Stimulated activated CD4-positive, alpha-beta T cell treated with anti-CD3 and anti-CD28 coated beads, TNF-alpha, amount 100 ng/mL, for 4 hours (primary cell): ENCODE measurements around the gene ATP11A.

Experiments used
- DNase-seq, 3 experiments: peaks; one replicate each; pipeline ENCODE4 v3.0.0-alpha.2; 2020; ENCODE audit warnings: low read depth in 3 of 3

Gene ATP11A

GRCh38 chr13:112723771-112724170 lies 33.9 kb downstream of the ATP11A start:
- no peak for DNase-seq

GRCh38 chr13:112724788-112725345 lies 35.0 kb downstream of the ATP11A start:
- no peak for DNase-seq

- DNase-seq: no peak
These were observed 35.6 kb downstream of the ATP11A start for GRCh38 chr13:112725346-112726015.

GRCh38 chr13:112726016-112726767 lies 36.4 kb downstream of the ATP11A start:
- no peak for DNase-seq

- DNase-seq: no peak
These were observed 37.7 kb downstream of the ATP11A start for GRCh38 chr13:112727581-112727980.

GRCh38 chr13:112728375-112729126 lies 38.7 kb downstream of the ATP11A start:
- no peak for DNase-seq

GRCh38 chr13:112729408-112729807 lies 39.6 kb downstream of the ATP11A start:
- DNase-seq: no peak

- DNase-seq: no peak
These were observed 40.4 kb downstream of the ATP11A start for GRCh38 chr13:112730157-112730671.

GRCh38 chr13:112731667-112732616 lies 42.1 kb downstream of the ATP11A start:
- DNase-seq: no peak

GRCh38 chr13:112732679-112733078 lies 42.8 kb downstream of the ATP11A start:
- DNase-seq: no peak

- no peak for DNase-seq
These were observed 43.3 kb downstream of the ATP11A start for GRCh38 chr13:112733112-112733511.

- no peak for DNase-seq
These were observed 44.0 kb downstream of the ATP11A start for GRCh38 chr13:112733661-112734379.

- DNase-seq: no peak
These were observed 45.1 kb downstream of the ATP11A start for GRCh38 chr13:112734696-112735547.

- DNase-seq: no peak
These were observed 46.0 kb downstream of the ATP11A start for GRCh38 chr13:112735791-112736190.

GRCh38 chr13:112737294-112737693 lies 47.5 kb downstream of the ATP11A start:
- no peak for DNase-seq

GRCh38 chr13:112738606-112739005 lies 48.8 kb downstream of the ATP11A start:
- DNase-seq: no peak

- DNase-seq: no peak
These were observed 50.8 kb downstream of the ATP11A start for GRCh38 chr13:112740502-112741131.

- no peak for DNase-seq
These were observed 51.4 kb downstream of the ATP11A start for GRCh38 chr13:112741185-112741755.
